B cell (primary cell): ENCODE data around the gene ANKDD1B.

Source experiments
- EZH2 ChIP-seq: IDR thresholded peaks from 2 replicates; pipeline ENCODE4 v1.6.1; 2012; ENCODE audit warnings: borderline replicate concordance, low read depth, mild to moderate bottlenecking, moderate library complexity, low read length; ENCODE audit not compliant: insufficient read depth, poor library complexity, severe bottlenecking
- TF ChIP-seq, protein P1 (sequence below): fragments of 200-600 bp; IDR thresholded peaks from one replicate; pipeline ENCODE4 v1.8.0; 2022; ENCODE audit warnings: antibody characterized with exemption, mild to moderate bottlenecking

DNA sequence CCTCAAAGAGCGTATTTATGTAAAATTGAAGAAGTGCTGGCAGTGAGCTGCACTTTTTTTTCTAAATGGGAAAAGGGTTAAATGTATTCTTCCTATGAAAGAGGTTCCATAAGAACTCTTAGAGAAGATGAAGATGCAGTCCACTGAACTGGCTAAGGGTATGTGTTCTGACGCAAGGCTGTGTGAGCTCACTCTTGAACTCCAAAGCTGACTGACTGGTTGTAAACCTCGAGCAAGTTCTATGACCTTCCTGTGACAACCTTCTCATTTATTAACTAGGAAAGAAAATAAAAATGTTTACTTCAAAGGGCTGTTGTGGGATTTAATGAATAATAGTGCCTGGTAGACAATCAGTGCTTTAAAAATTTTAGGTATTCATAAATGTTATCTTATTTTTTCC is 59.3 kb downstream of the ANKDD1B start:
- TF ChIP-seq, protein P1, sequence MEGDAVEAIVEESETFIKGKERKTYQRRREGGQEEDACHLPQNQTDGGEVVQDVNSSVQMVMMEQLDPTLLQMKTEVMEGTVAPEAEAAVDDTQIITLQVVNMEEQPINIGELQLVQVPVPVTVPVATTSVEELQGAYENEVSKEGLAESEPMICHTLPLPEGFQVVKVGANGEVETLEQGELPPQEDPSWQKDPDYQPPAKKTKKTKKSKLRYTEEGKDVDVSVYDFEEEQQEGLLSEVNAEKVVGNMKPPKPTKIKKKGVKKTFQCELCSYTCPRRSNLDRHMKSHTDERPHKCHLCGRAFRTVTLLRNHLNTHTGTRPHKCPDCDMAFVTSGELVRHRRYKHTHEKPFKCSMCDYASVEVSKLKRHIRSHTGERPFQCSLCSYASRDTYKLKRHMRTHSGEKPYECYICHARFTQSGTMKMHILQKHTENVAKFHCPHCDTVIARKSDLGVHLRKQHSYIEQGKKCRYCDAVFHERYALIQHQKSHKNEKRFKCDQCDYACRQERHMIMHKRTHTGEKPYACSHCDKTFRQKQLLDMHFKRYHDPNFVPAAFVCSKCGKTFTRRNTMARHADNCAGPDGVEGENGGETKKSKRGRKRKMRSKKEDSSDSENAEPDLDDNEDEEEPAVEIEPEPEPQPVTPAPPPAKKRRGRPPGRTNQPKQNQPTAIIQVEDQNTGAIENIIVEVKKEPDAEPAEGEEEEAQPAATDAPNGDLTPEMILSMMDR, result no peak
- TF ChIP-seq EZH2, result no peak
